HepG2 (cell line): ENCODE data around the gene PDYN. TPM values are rescaled to one million over a fixed set of nuclear protein-coding genes. Genes with fewer than 3 reads are reported as not detected.
A peak's percentile ranks its signal among the peaks of the same experiment; 100 is the strongest.

Experiments used
- ATAC-seq: fragments of 200-7000 bp; cut with Tn5 transposase; 3 replicates; pipeline ENCODE4 v1.9.1; 2020; ENCODE audit warnings: mild to moderate bottlenecking, moderate library complexity
- BruUV-seq: library from RNA; stranded (reverse); fragments of 400-500 nt; replicated peaks from 2 replicates; lab custom pipeline; 2021; lab: Mats Ljungman, UMichigan
- CTCF ChIA-PET: fragments of 300-600 bp; formaldehyde crosslinking; extraction: SDS; loops from one replicate; lab custom pipeline; 2021; ENCODE audit warnings: low total read pairs, inconsistent platforms, low intra/inter-chr PET ratio; lab: Yijun Ruan, JAX
- POLR2A ChIA-PET: fragments of 350-600 bp; sonication (Branson Sonifier 250); formaldehyde crosslinking; loops from one replicate; lab custom pipeline; 2020; ENCODE audit warnings: antibody characterized with exemption, inconsistent platforms; lab: Yijun Ruan, JAX
- DNase-seq: peaks from one replicate; pipeline ENCODE4 v3.0.0-alpha.2; 2015; ENCODE audit warnings: low spot score
- FAIRE-seq: peaks from 3 replicates; lab custom pipeline; 2011; peaks lifted over from hg19 to GRCh38; lab: Jason Lieb, UNC
- H2AFZ ChIP-seq: one replicate; pipeline ENCODE4 v1.6.1; 2011; ENCODE audit warnings: low read length, inconsistent platforms
- H3K27ac ChIP-seq: fragments of 300-600 bp; 3 replicates; pipeline ENCODE4 v1.8.0; 2011; ENCODE audit warnings: mixed run types, mild to moderate bottlenecking, mixed read lengths, low read length, inconsistent platforms; ENCODE audit not compliant: insufficient read depth; ENCODE audit errors: extremely low read length
- H3K27me3 ChIP-seq, 2 experiments: fragments of 200-600 bp in 1 of 2; 2 replicates in 1 of 2; 3 replicates in 1 of 2; pipeline versions ENCODE4 v1.6.0 to v1.8.0; 2011; ENCODE audit warnings: low read length in 2 of 2, mild to moderate bottlenecking in 2 of 2, moderate library complexity in 2 of 2, inconsistent platforms in 1 of 2; ENCODE audit not compliant: insufficient read depth in 2 of 2, control insufficient read depth in 1 of 2
- H3K36me3 ChIP-seq, 2 experiments: fragments of 200-600 bp in 1 of 2; replicated peaks in 1 of 2; 2 replicates in 1 of 2; 3 replicates in 1 of 2; pipeline versions ENCODE4 v1.5.1 to v1.8.0; 2011; ENCODE audit warnings: low read length in 2 of 2, inconsistent platforms in 1 of 2; ENCODE audit not compliant: insufficient read depth in 2 of 2, control insufficient read depth in 1 of 2
- H3K4me1 ChIP-seq: 2 replicates; pipeline ENCODE4 v1.5.1; 2012; ENCODE audit warnings: low read length, inconsistent platforms; ENCODE audit not compliant: insufficient read depth
- H3K4me2 ChIP-seq: 2 replicates; pipeline ENCODE4 v1.6.0; 2011; ENCODE audit warnings: low read depth, low read length, inconsistent platforms
- H3K4me3 ChIP-seq, 3 experiments: fragments of 200-600 bp in 1 of 3; sonication (generic), shearing (Covaris generic) in 1 of 3; replicated peaks in 1 of 3; 2 replicates each; pipeline ENCODE4 v1.5.1; 2011 to 2016; ENCODE audit warnings: low read length in 3 of 3, inconsistent platforms in 2 of 3, low read depth in 2 of 3, mild to moderate bottlenecking in 2 of 3, control low read depth in 1 of 3, mixed read lengths in 1 of 3; ENCODE audit not compliant: insufficient read depth in 1 of 3
- H3K79me2 ChIP-seq: one replicate; pipeline ENCODE4 v1.6.1; 2011; ENCODE audit warnings: low read length, inconsistent platforms; ENCODE audit not compliant: insufficient read depth
- H3K9ac ChIP-seq: 2 replicates; pipeline ENCODE4 v1.6.0; 2011; ENCODE audit warnings: mild to moderate bottlenecking, low read depth, low read length, inconsistent platforms; ENCODE audit not compliant: insufficient read depth
- H3K9me3 ChIP-seq: 2 replicates; pipeline ENCODE4 v1.5.1; 2012; ENCODE audit warnings: mild to moderate bottlenecking, low read length
- H4K20me1 ChIP-seq: 2 replicates; pipeline ENCODE4 v1.6.0; 2011; ENCODE audit warnings: inconsistent platforms, mild to moderate bottlenecking, low read length, moderate library complexity; ENCODE audit not compliant: insufficient read depth
- CREB1 ChIP-seq, 2 experiments: fragments of 450-650 bp in 1 of 2; IDR thresholded peaks; 2 replicates each; pipeline ENCODE4 v1.6.1; 2016 to 2017; ENCODE audit warnings: control low read depth in 1 of 2, mild to moderate bottlenecking in 1 of 2, missing compliant biosample characterization in 1 of 2, missing genetic modification characterization in 1 of 2
- NBN ChIP-seq: fragments of 450-650 bp; conservative IDR thresholded peaks from 2 replicates; pipeline ENCODE4 v1.6.1; 2017
- REPIN1 ChIP-seq: sonication (generic); formaldehyde crosslinking; IDR thresholded peaks from 2 replicates; pipeline ENCODE4 v1.8.0; 2022; ENCODE audit warnings: missing genetic modification reagents, low read depth, mild to moderate bottlenecking, borderline replicate concordance
- RXRB ChIP-seq: IDR thresholded peaks from 2 replicates; pipeline ENCODE4 v1.6.1; 2016; ENCODE audit warnings: borderline replicate concordance, missing genetic modification reagents, missing compliant biosample characterization
- SUZ12 ChIP-seq: fragments of 150-350 bp; IDR thresholded peaks from 2 replicates; pipeline ENCODE4 v1.6.1; 2014; ENCODE audit warnings: low read depth, low read length
- WGBS: methylation state at CpG from one replicate; pipeline ENCODE4 v1.1.6; 2017; ENCODE audit warnings: low lambda C conversion rate; 5-methylcytosine and 5-hydroxymethylcytosine counted together
- in situ Hi-C: cut with HindIII; loops from 2 replicates; pipeline ENCODE4 v1.10.0; 2017; ENCODE audit warnings: low pct_unique_long_range_greater_than_20kb; ENCODE audit not compliant: extremely low pct_ligation_motif_present
- intact Hi-C: fragments of 100-400 bp; cut with micrococcal nuclease; formaldehyde crosslinking; loops from one replicate; pipeline ENCODE4 v1.10.0; 2022; ENCODE audit not compliant: unreplicated experiment
- polyA plus RNA-seq, 8 experiments: library from polyadenylated mRNA; depleted of rRNA in 3 of 8; stranded (reverse) in 7 of 8; unstranded in 1 of 8; fragments of >200 nt; fragmentation: Illumina TruSeq in 4 of 8; extraction: Trizol in 4 of 8; gene quantifications; 2 replicates each; pipeline versions ENCODE4 v1.2.1 to v1.2.3, GENCODE V29; 2011 to 2016; ENCODE audit warnings: low read depth in 4 of 8, missing spikeins in 1 of 8, mixed read lengths in 1 of 8; ENCODE audit not compliant: insufficient read depth in 1 of 8
- total RNA-seq, 5 experiments: library from RNA; depleted of rRNA; stranded (reverse); fragments of >200 nt; fragmentation: Illumina TruSeq; extraction: Trizol; gene quantifications; 2 replicates each; pipeline ENCODE4 v1.2.3, GENCODE V29; 2016; ENCODE audit warnings: low read depth in 1 of 5
- TF ChIP-seq, protein P1 (sequence below): IDR thresholded peaks from 2 replicates; pipeline ENCODE4 v1.6.1; 2016

The PDYN gene
- total and polyA plus RNA-seq, 2 of the 13 experiments (the other 11 are each of a cell fraction or from before 2014, with no cell fraction given), result not detected

DNA sequence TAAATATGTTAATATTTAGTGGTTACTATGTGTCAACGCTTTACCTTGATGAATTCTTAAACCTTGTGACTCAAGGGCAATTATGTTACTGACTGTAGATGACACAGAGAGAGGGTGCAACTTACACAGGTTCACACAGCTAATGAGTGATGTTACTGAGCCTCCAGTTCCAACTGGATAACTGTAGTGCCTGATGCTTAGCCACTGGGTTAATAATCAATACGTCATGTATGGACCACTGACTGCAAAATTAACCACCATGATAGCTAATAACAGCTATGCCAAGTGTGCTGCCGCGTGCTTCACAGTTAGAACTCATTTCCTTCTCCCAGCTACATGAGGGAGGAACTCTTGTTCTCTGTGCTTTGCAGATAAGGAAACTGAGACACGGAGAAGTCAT is 53.3 kb downstream of the PDYN start:
- Histone ChIP-seq H3K79me2 (no peaks in the 10 kb centered on the region), H3K9me3 (no peaks in the 10 kb centered on the region), H3K9ac (no peak overlapping the region)
- CTCF ChIA-PET, result no interaction called here
- intact Hi-C loops, result no loop called here
- TF ChIP-seq CREB1 (IDR thresholded peaks at IDR 0.05) (0 out of 2 replicates have a peak, but pooled peaks have one; percentile 1), CREB1 (CRISPR knock-in tag; IDR thresholded peaks at IDR 0.05) (no peak), SUZ12 (no peak)
- TF ChIP-seq, all 625 proteins: peak for 1
- Histone ChIP-seq H3K27ac (no peak overlapping the region), H4K20me1 (no peaks in the 10 kb centered on the region), H2AFZ (no peak overlapping the region), H3K4me1 (peaks cover 24% of the 10 kb centered on the region), H3K4me2 (no peak overlapping the region), H3K36me3 (no peaks in the 10 kb centered on the region; a peak in 1 of 5 replicates), H3K4me3 (no peak overlapping the region), H3K27me3 (peaks cover 11 to 14% of the 10 kb centered on the region in 2 experiments; a peak in 4 of 5 replicates)
- BruUV-seq, result no TSS peak
- DNase-seq (no peak), ATAC-seq (no peak), FAIRE-seq (no peak)
- in situ Hi-C loops, result no loop called here
- POLR2A ChIA-PET, result no interaction called here
- 57% methylated on average over 5 of the region's 5 CpGs for WGBS

DNA sequence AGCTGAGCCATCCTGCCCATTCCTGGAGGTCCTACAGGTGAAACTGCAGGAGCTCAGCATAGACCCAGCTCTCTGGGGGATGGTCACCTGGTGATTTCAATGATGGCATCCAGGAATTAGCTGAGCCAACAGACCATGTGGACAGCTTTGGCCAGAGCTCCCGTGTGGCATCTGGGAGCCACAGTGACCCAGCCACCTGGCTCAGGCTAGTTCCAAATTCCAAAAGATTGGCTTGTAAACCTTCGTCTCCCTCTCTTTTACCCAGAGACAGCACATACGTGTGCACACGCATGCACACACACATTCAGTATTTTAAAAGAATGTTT is 54.6 kb downstream of the PDYN start:
- TF ChIP-seq REPIN1 (CRISPR knock-in tag) (no peak), NBN (no peak), RXRB (CRISPR knock-in tag) (no peak)
- TF ChIP-seq, protein P1, sequence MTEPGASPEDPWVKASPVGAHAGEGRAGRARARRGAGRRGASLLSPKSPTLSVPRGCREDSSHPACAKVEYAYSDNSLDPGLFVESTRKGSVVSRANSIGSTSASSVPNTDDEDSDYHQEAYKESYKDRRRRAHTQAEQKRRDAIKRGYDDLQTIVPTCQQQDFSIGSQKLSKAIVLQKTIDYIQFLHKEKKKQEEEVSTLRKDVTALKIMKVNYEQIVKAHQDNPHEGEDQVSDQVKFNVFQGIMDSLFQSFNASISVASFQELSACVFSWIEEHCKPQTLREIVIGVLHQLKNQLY (CRISPR knock-in tag), result no peak
- H3K9me3 ChIP-seq, result no peaks in the 10 kb centered on the region
- intact Hi-C loops, result no loop called here
- no peak overlapping the region for H3K4me3 ChIP-seq
- ChIA-PET POLR2A (no interaction called here), CTCF (no interaction called here)
- FAIRE-seq, result no peak
- BruUV-seq, result no TSS peak
- no peak for DNase-seq
- H3K9ac ChIP-seq, result no peak overlapping the region
- H3K79me2 ChIP-seq, result no peaks in the 10 kb centered on the region
- no peak overlapping the region for H3K4me2 ChIP-seq
- no peaks in the 10 kb centered on the region for H4K20me1 ChIP-seq
- WGBS, result 78% methylated on average over 4 of the region's 4 CpGs
- H3K36me3 ChIP-seq, result no peaks in the 10 kb centered on the region; a peak in 1 of 5 replicates
- no peak overlapping the region for H2AFZ ChIP-seq
- peaks cover 0 to under 1% of the 10 kb centered on the region in 2 experiments; a peak in 2 of 5 replicates for H3K27me3 ChIP-seq
- peaks cover 15% of the 10 kb centered on the region for H3K4me1 ChIP-seq
- in situ Hi-C loops, result no loop called here
- ATAC-seq, result no peak
- no peak overlapping the region for H3K27ac ChIP-seq
